IMR-90 (cell line): ENCODE measurements around the gene SLN. TPM values are rescaled to one million over a fixed set of nuclear protein-coding genes. Genes with fewer than 3 reads are reported as not detected.

Experiments used
- ATAC-seq: fragments of 200-7000 bp; cut with Tn5 transposase; 2 replicates; pipeline ENCODE4 v1.9.1; 2020; ENCODE audit warnings: low read depth, mild to moderate bottlenecking, moderate library complexity
- BruUV-seq: library from RNA; stranded (reverse); fragments of 400-500 nt; replicated peaks from 2 replicates; lab custom pipeline; 2021; lab: Mats Ljungman, UMichigan
- CTCF ChIA-PET: fragments of 300-600 bp; formaldehyde crosslinking; extraction: SDS; loops from one replicate; lab custom pipeline; 2021; ENCODE audit warnings: antibody characterized with exemption; lab: Yijun Ruan, JAX
- POLR2A ChIA-PET: fragments of 300-600 bp; sonication (Branson Sonifier 250); formaldehyde crosslinking; loops from one replicate; lab custom pipeline; 2022; ENCODE audit warnings: antibody characterized with exemption; ENCODE audit not compliant: unreplicated experiment; lab: Charles Lee
- DNase-seq: peaks from one replicate; pipeline ENCODE4 v3.0.0; 2013
- H2AFZ ChIP-seq: replicated peaks from 2 replicates; pipeline ENCODE3; 2013; ENCODE audit warnings: low read length, mild to moderate bottlenecking; ENCODE audit not compliant: poor library complexity
- H2AK5ac ChIP-seq: 2 replicates; pipeline ENCODE4 v1.6.1; 2013; ENCODE audit warnings: low read depth, low read length, inconsistent platforms
- H2AK9ac ChIP-seq: replicated peaks from 2 replicates; pipeline ENCODE3; 2013; ENCODE audit warnings: mild to moderate bottlenecking, low read depth, low read length, moderate library complexity; ENCODE audit not compliant: poor library complexity
- H2BK120ac ChIP-seq: 2 replicates; pipeline ENCODE4 v1.6.1; 2013; ENCODE audit warnings: low read depth, low read length, inconsistent platforms
- H2BK15ac ChIP-seq: 3 replicates; pipeline ENCODE4 v1.6.1; 2013; ENCODE audit warnings: low read depth, low read length, inconsistent platforms
- H2BK20ac ChIP-seq: 2 replicates; pipeline ENCODE4 v1.6.1; 2013; ENCODE audit warnings: low read depth, mild to moderate bottlenecking, inconsistent platforms, low read length, moderate library complexity
- H2BK5ac ChIP-seq: 2 replicates; pipeline ENCODE4 v1.6.1; 2013; ENCODE audit warnings: mild to moderate bottlenecking, low read depth, low read length, inconsistent platforms; ENCODE audit not compliant: poor library complexity, severe bottlenecking
- H3K14ac ChIP-seq: replicated peaks from 2 replicates; pipeline ENCODE4 v1.6.1; 2013; ENCODE audit warnings: low read depth, low read length, inconsistent platforms
- H3K18ac ChIP-seq: 2 replicates; pipeline ENCODE4 v1.6.1; 2013; ENCODE audit warnings: low read depth, low read length, control low read depth
- H3K23ac ChIP-seq: 2 replicates; pipeline ENCODE4 v1.6.1; 2013; ENCODE audit warnings: low read depth, low read length, inconsistent platforms
- H3K27ac ChIP-seq: 2 replicates; pipeline ENCODE4 v1.5.1; 2013; ENCODE audit warnings: mild to moderate bottlenecking, control low read depth, low read length; ENCODE audit not compliant: insufficient read depth
- H3K27me3 ChIP-seq: 2 replicates; pipeline ENCODE4 v1.6.1; 2013; ENCODE audit warnings: low read length; ENCODE audit not compliant: control insufficient read depth, insufficient read depth
- H3K36me3 ChIP-seq: 2 replicates; pipeline ENCODE4 v1.6.1; 2013; ENCODE audit warnings: low read length, mixed read lengths; ENCODE audit not compliant: control insufficient read depth, insufficient read depth
- H3K4ac ChIP-seq: 2 replicates; pipeline ENCODE4 v1.6.1; 2013; ENCODE audit warnings: low read depth, low read length, inconsistent platforms
- H3K4me1 ChIP-seq: 2 replicates; pipeline ENCODE4 v1.6.1; 2013; ENCODE audit warnings: low read length, mixed read lengths; ENCODE audit not compliant: control insufficient read depth, insufficient read depth
- H3K4me2 ChIP-seq: 2 replicates; pipeline ENCODE4 v1.6.1; 2013; ENCODE audit warnings: low read depth, mild to moderate bottlenecking, control low read depth, low read length, moderate library complexity
- H3K4me3 ChIP-seq: 2 replicates; pipeline ENCODE4 v1.5.1; 2013; ENCODE audit warnings: low read depth, mild to moderate bottlenecking, control low read depth, low read length, moderate library complexity; ENCODE audit not compliant: insufficient read depth
- H3K56ac ChIP-seq: 2 replicates; pipeline ENCODE4 v1.6.1; 2013; ENCODE audit warnings: low read length, inconsistent platforms; ENCODE audit not compliant: insufficient read depth; ENCODE audit errors: extremely low read depth
- H3K79me1 ChIP-seq, 2 experiments: 2 replicates each; pipeline ENCODE4 v1.6.1; 2013; ENCODE audit warnings: low read length in 2 of 2, inconsistent platforms in 1 of 2, low read depth in 1 of 2
- H3K9ac ChIP-seq: 2 replicates; pipeline ENCODE4 v1.6.1; 2013; ENCODE audit warnings: low read depth, low read length, control low read depth
- H3K9me1 ChIP-seq: 2 replicates; pipeline ENCODE4 v1.6.1; 2013; ENCODE audit warnings: low read length, inconsistent platforms; ENCODE audit not compliant: insufficient read depth
- H3K9me3 ChIP-seq: 2 replicates; pipeline ENCODE4 v1.6.1; 2013; ENCODE audit warnings: low read length; ENCODE audit not compliant: control insufficient read depth, insufficient read depth
- H4K20me1 ChIP-seq: 2 replicates; pipeline ENCODE4 v1.6.1; 2013; ENCODE audit warnings: low read length, inconsistent platforms; ENCODE audit not compliant: insufficient read depth
- H4K5ac ChIP-seq: 2 replicates; pipeline ENCODE4 v1.6.1; 2013; ENCODE audit warnings: mild to moderate bottlenecking, low read depth, low read length, control low read depth
- H4K8ac ChIP-seq, 2 experiments: 2 replicates each; pipeline ENCODE4 v1.6.1; 2013; ENCODE audit warnings: low read depth in 2 of 2, low read length in 2 of 2, control low read depth in 1 of 2, inconsistent platforms in 1 of 2
- H4K91ac ChIP-seq: 2 replicates; pipeline ENCODE4 v1.6.1; 2013; ENCODE audit warnings: low read depth, low read length, inconsistent platforms; ENCODE audit not compliant: insufficient read depth
- BHLHE40 ChIP-seq: fragments of 150-350 bp; IDR thresholded peaks from 2 replicates; pipeline ENCODE4 v1.6.1; 2016; ENCODE audit warnings: mild to moderate bottlenecking, low read depth, low read length
- CEBPB ChIP-seq: IDR thresholded peaks from 2 replicates; pipeline ENCODE4 v1.6.1; 2012; ENCODE audit warnings: low read depth, low read length, improper control_type of control experiment
- CHD1 ChIP-seq: IDR thresholded peaks from 2 replicates; pipeline ENCODE4 v1.6.1; 2012; ENCODE audit warnings: low read depth, low read length, improper control_type of control experiment
- CTCF ChIP-seq: conservative IDR thresholded peaks from 2 replicates; pipeline ENCODE4 v1.5.1; 2012; ENCODE audit warnings: mild to moderate bottlenecking, low read depth, low read length, improper control_type of control experiment
- ELK1 ChIP-seq: fragments of 150-350 bp; IDR thresholded peaks from 2 replicates; pipeline ENCODE4 v1.6.1; 2016; ENCODE audit warnings: low read depth, mild to moderate bottlenecking, low read length, moderate library complexity, borderline replicate concordance
- FOS ChIP-seq: fragments of 150-350 bp; IDR thresholded peaks from 2 replicates; pipeline ENCODE4 v1.6.1; 2016; ENCODE audit warnings: low read depth, low read length
- MAFK ChIP-seq: IDR thresholded peaks from 2 replicates; pipeline ENCODE4 v1.6.1; 2012; ENCODE audit warnings: low read depth, low read length, improper control_type of control experiment
- MAZ ChIP-seq: IDR thresholded peaks from 2 replicates; pipeline ENCODE4 v1.6.1; 2012; ENCODE audit warnings: low read depth, mild to moderate bottlenecking, low read length, improper control_type of control experiment, moderate library complexity, borderline replicate concordance
- MXI1 ChIP-seq: IDR thresholded peaks from 2 replicates; pipeline ENCODE4 v1.6.1; 2012; ENCODE audit warnings: low read depth, mild to moderate bottlenecking, low read length, moderate library complexity, borderline replicate concordance
- NFE2L2 ChIP-seq: fragments of 150-350 bp; IDR thresholded peaks from 2 replicates; pipeline ENCODE4 v1.6.1; 2016; ENCODE audit warnings: low read depth, mild to moderate bottlenecking, low read length
- POLR2A ChIP-seq: IDR thresholded peaks from 2 replicates; pipeline ENCODE4 v1.6.1; 2012; ENCODE audit warnings: mild to moderate bottlenecking, low read depth, low read length
- RAD21 ChIP-seq: IDR thresholded peaks from 2 replicates; pipeline ENCODE4 v1.6.1; 2012; ENCODE audit warnings: low read length, improper control_type of control experiment
- RCOR1 ChIP-seq: IDR thresholded peaks from 2 replicates; pipeline ENCODE4 v1.6.1; 2012; ENCODE audit warnings: mild to moderate bottlenecking, low read length, improper control_type of control experiment; ENCODE audit not compliant: insufficient replicate concordance
- RFX5 ChIP-seq: IDR thresholded peaks from 2 replicates; pipeline ENCODE4 v1.8.0; 2012; ENCODE audit warnings: low read depth, mild to moderate bottlenecking, low read length, moderate library complexity
- SMC3 ChIP-seq: fragments of 150-350 bp; IDR thresholded peaks from 2 replicates; pipeline ENCODE4 v1.6.1; 2016; ENCODE audit warnings: low read depth, mild to moderate bottlenecking, antibody characterized with exemption, low read length, moderate library complexity
- USF2 ChIP-seq: fragments of 150-350 bp; IDR thresholded peaks from 2 replicates; pipeline ENCODE4 v1.6.1; 2017; ENCODE audit warnings: mild to moderate bottlenecking, antibody characterized with exemption, low read length, low read depth
- WGBS, 2 experiments: methylation state at CpG; one replicate each; pipeline versions ENCODE4 v1.1.5 to v1.1.7; 2013; ENCODE audit warnings: missing lambda C conversion rate in 2 of 2; ENCODE audit not compliant: insufficient read length in 1 of 2; ENCODE audit errors: extremely low coverage in 2 of 2; 5-methylcytosine and 5-hydroxymethylcytosine counted together
- dilution Hi-C: fragments of 300-500 bp; cut with HindIII; formaldehyde crosslinking; loops from one replicate; pipeline ENCODE4 v1.14.3; 2018; ENCODE audit warnings: low sequenced_read_pairs; ENCODE audit not compliant: unreplicated experiment
- in situ Hi-C: fragments of 300-500 bp; cut with MboI; formaldehyde crosslinking; loops from 3 replicates; pipeline ENCODE4 v1.14.3; 2019; ENCODE audit warnings: low sequenced_read_pairs, inconsistent platforms, mixed read lengths
- intact Hi-C: fragments of 100-400 bp; cut with micrococcal nuclease; formaldehyde crosslinking; loops from 2 replicates; pipeline ENCODE4 v1.10.0; 2022
- polyA plus RNA-seq, 3 experiments: library from polyadenylated mRNA; depleted of rRNA; stranded (reverse); fragments of >200 nt; gene quantifications; 2 replicates each; pipeline ENCODE4 v1.2.3, GENCODE V29; 2012; ENCODE audit warnings: low replicate concordance in 1 of 3
- total RNA-seq: library from RNA; depleted of rRNA; stranded (reverse); fragments of >200 nt; gene quantifications from 2 replicates; pipeline ENCODE4 v1.2.3, GENCODE V29; 2012

SLN gene
- total and polyA plus RNA-seq, 2 of the 4 experiments (the other 2 are of a cell fraction), result not detected

GRCh38 chr11:107736546-107736945 is 24.7 kb upstream of the SLN start:
- Histone ChIP-seq H2BK15ac (no peak overlapping the region), H3K4ac (no peak overlapping the region), H3K36me3 (no peaks in the 10 kb centered on the region), H4K8ac (no peak overlapping the region), H3K27ac (no peak overlapping the region), H3K18ac (no peak overlapping the region), H2AK9ac (no peak overlapping the region), H3K9me3 (no peaks in the 10 kb centered on the region), H2BK20ac (no peak overlapping the region), H4K91ac (no peak overlapping the region), H3K27me3 (no peaks in the 10 kb centered on the region; the same call in 1 of the 2 replicates), H3K4me2 (no peak overlapping the region), H4K5ac (no peak overlapping the region), H3K4me1 (no peaks in the 10 kb centered on the region), H3K4me3 (no peak overlapping the region), H2BK120ac (no peak overlapping the region), H3K9ac (no peak overlapping the region), H3K79me1 (no peaks in the 10 kb centered on the region), H2BK5ac (no peak overlapping the region), H2AFZ (no peak overlapping the region), H3K14ac (no peak overlapping the region), H3K23ac (no peak overlapping the region), H2AK5ac (no peak overlapping the region), H4K20me1 (no peaks in the 10 kb centered on the region), H3K9me1 (no peaks in the 10 kb centered on the region), H3K56ac (no peak overlapping the region)
- intact Hi-C loops (no loop called here), in situ Hi-C loops (no loop called here), dilution Hi-C loops (no loop called here)
- POLR2A ChIA-PET, result no interaction called here
- CTCF ChIA-PET, result interaction anchor here (0.7 kb wide), 1 partner anchor 936 kb away, joined by 3 read pairs; no protein-coding TSS in a partner anchor
- no peak for DNase-seq
- no TSS peak for BruUV-seq
- ATAC-seq, result no peak
- TF ChIP-seq MAZ (no peak), RFX5 (no peak), FOS (no peak), USF2 (no peak), SMC3 (no peak), MAFK (no peak), CEBPB (no peak), RCOR1 (no peak), MXI1 (no peak), ELK1 (no peak), RAD21 (no peak), CHD1 (no peak), BHLHE40 (no peak), POLR2A (no peak), NFE2L2 (no peak), CTCF (no peak)
- 14% methylated on average over 1 of the region's 1 CpG; no CpG with 5 or more reads in 1 of the 2 experiments for WGBS, 2 experiments
